ENCODE results near the gene HAVCR1.
"Not testable (repeated sequence)": the region's sequence is repeated elsewhere in the genome, so short reads cannot be mapped to it uniquely, and the experiment has no call there.

Gene HAVCR1

GRCh38 chr5:157059093-157059539 lies at the start of gene HAVCR1:
Gene HAVCR1, minus strand, starts transcription at chr5:157059116. Its CDS starts 1,173 bp downstream, at chr5:157057943.
- no peak for DNase-seq

GRCh38 chr5:157107508-157107907 lies 48.6 kb upstream of the HAVCR1 start:
- no peak for DNase-seq

- no peak for DNase-seq
These were observed 47.9 kb upstream of the HAVCR1 start for GRCh38 chr5:157106630-157107461.

- no peak for DNase-seq
These were observed 41.3 kb upstream of the HAVCR1 start for GRCh38 chr5:157100140-157100679.

- DNase-seq = no peak
These were observed 29.6 kb upstream of the HAVCR1 start for GRCh38 chr5:157088342-157088990.

GRCh38 chr5:157086751-157087359 lies 27.9 kb upstream of the HAVCR1 start:
- no peak for DNase-seq

GRCh38 chr5:157085930-157086329 lies 27.0 kb upstream of the HAVCR1 start:
- DNase-seq = no peak

- no peak for DNase-seq
These were observed 21.4 kb upstream of the HAVCR1 start for GRCh38 chr5:157080286-157080685.

- DNase-seq = no peak
These were observed 17.6 kb upstream of the HAVCR1 start for GRCh38 chr5:157076558-157076957.

- no peak for DNase-seq
These were observed 13.6 kb upstream of the HAVCR1 start for GRCh38 chr5:157072508-157072907.

- DNase-seq = no peak
These were observed 11.0 kb upstream of the HAVCR1 start for GRCh38 chr5:157069949-157070348.

GRCh38 chr5:157068785-157069184 lies 9.9 kb upstream of the HAVCR1 start:
- DNase-seq = no peak

- no peak for DNase-seq
These were observed 9.4 kb upstream of the HAVCR1 start for GRCh38 chr5:157068339-157068738.

- no peak for DNase-seq
These were observed 8.1 kb upstream of the HAVCR1 start for GRCh38 chr5:157067005-157067404.

- no peak for DNase-seq
These were observed 7.2 kb upstream of the HAVCR1 start for GRCh38 chr5:157066080-157066479.

- no peak for DNase-seq
These were observed 5.0 kb upstream of the HAVCR1 start for GRCh38 chr5:157063776-157064430.

- DNase-seq = no peak
These were observed 975 bp upstream of the HAVCR1 start for GRCh38 chr5:157059891-157060290.

- no peak for DNase-seq
These were observed 1.2 kb downstream of the HAVCR1 start for GRCh38 chr5:157057459-157058370.

GRCh38 chr5:157056848-157057247 lies 2.1 kb downstream of the HAVCR1 start:
- DNase-seq = not testable (repeated sequence)

- no peak for DNase-seq
These were observed 7.2 kb downstream of the HAVCR1 start for GRCh38 chr5:157051604-157052245.

- no peak for DNase-seq
These were observed 8.9 kb downstream of the HAVCR1 start for GRCh38 chr5:157050050-157050449.

All from NCI-H1694 (cell line).